Activated CD8-positive, alpha-beta memory T cell treated with anti-CD3 and anti-CD28 coated beads, Interleukin-2, amount 50 U/mL, for 4 hours (primary cell): ENCODE measurements around the gene MORN3.
A peak's percentile ranks its signal among the peaks of the same experiment; 100 is the strongest.
"Not testable (repeated sequence)": the region's sequence is repeated elsewhere in the genome, so short reads cannot be mapped to it uniquely, and the experiment has no call there.

Source experiments
- DNase-seq: peaks from one replicate; pipeline ENCODE4 v3.0.0-alpha.2; 2020

MORN3 gene

DNA sequence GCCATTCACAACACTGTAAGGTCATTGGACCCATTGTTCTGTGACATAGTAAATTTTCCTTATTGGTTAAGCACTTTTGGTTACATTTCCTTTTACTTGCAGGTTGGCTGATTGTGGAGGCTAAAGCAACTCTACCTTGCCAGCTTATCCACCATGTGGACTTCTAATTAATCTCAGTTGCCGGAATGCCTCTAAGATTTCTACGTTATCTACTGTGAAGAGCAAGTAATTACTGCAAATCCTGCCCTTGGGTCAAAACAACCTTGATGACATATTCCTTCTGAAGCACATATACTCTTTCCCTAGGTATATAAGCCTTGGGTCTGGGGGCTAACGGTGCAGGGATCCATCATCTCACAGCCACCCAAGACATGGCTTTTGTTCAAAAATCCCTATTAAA, 19.5 kb upstream of the MORN3 start:
- DNase-seq = no peak

DNA sequence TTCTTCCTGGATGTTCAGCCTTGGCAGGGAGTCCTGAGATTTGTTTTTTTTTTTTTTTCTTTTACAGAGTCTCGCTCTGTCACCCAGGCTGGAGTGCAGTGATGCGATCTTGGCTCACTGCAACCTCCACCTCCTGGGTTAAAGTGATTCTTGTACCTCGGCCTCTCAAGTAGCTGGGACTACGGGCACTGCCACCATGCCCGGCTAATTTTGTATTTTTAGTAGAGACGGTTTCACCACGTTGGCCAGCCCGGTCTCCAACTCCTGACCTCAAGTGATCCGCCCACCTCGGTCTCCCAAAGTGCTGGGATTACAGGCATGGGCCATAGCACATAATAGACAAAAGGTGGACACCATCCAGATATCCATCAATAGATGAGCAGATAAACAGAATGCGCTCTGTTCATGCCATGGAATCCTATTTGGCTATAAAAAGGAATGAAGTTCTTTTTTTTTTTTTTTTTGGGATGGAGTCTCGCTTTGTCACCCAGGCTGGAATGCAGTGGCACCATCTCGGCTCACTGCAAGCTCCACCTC, 10.3 kb upstream of the MORN3 start:
- DNase-seq = not testable (repeated sequence)

DNA sequence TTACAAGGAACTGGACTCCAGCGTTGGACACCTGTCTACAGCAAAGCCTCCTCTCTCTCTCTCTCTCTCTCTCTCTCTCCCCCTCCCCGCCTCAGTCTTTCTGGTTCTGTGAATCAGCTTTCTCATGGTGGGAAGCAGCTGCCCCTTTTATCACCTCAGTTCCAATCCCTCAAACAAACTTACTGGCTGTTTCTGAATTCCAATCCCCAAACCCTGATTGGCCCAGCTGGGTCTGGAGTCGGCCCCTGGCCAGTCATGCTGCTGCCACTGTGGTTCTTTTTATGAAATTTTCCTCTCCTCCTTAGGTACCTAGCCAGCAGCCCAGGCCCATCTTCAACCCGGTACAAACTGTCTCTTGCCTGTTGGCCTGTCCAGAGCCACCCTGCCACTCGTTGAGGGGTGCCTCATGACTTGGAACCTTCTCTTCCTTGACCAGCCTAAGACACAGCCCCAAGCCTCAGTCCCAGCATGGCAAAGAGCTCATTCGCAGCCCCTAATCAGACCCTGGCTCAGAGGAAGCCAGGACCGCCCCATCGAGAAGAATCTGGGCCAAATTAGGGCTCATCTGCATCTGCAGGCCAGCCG, 9.4 kb upstream of the MORN3 start:
- no peak for DNase-seq

DNA sequence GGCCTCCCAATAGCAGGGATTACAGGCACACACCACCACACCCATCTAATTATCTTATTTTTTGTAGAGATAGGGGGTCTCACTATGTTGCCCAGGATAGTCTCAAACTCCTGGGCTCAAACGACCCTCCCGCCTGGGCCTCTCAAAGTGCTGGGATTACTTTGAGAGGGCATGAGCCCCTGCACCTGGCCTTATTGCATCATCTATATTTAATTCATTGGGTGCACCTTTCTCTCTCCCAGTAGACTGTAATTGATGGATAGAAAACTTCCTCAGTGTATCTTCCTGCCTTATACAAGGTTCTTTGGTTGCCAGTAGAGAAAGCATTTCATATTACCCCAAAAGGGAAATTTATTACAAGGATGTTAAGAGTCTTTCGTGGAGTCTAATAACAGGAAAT, 8.9 kb upstream of the MORN3 start:
- no peak for DNase-seq

DNA sequence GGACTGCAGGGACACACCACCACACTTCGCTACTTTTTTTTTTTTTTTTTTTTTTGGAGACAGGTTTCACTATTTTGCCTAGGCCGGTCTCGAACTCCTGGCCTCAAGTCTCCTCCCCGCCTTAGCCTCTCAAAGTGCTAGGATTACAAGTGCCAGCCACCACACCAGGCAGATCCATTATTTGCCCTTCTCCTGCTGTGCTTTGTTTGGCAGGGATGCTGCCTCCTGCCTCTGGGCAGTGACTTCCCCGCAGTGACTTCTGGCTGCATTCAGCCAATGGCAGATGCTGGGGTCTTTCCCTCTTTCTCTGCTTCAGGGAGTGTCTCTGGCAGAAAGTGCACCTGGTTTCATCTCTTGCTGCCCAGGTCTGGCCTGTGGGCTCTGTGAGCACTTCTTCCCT, 6.7 kb upstream of the MORN3 start:
- no peak for DNase-seq

DNA sequence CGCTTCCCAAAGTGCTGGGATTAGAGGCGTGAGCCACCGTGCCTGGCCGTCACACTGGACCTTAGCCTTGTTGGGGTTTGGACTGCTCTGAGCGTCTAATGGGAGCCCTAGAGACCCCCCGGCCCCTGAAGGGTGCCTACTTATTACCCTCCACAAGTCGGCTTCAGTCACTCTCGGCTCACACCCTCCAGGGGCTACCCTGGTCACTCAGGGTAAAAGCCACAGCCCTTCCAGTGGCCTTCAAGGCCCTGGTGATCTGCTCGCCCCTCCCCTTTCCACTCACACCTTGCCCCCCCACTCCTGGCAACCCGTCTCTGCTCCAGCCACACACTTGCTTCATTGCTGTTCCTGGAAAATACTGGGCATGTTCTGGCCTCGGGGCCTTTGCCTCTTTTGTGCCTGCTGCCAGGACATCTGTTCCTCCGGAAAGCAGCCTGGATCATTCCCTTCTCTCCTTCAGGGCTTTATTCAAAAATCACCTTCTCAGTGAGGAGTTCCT, 3.6 kb upstream of the MORN3 start:
- DNase-seq = no peak

DNA sequence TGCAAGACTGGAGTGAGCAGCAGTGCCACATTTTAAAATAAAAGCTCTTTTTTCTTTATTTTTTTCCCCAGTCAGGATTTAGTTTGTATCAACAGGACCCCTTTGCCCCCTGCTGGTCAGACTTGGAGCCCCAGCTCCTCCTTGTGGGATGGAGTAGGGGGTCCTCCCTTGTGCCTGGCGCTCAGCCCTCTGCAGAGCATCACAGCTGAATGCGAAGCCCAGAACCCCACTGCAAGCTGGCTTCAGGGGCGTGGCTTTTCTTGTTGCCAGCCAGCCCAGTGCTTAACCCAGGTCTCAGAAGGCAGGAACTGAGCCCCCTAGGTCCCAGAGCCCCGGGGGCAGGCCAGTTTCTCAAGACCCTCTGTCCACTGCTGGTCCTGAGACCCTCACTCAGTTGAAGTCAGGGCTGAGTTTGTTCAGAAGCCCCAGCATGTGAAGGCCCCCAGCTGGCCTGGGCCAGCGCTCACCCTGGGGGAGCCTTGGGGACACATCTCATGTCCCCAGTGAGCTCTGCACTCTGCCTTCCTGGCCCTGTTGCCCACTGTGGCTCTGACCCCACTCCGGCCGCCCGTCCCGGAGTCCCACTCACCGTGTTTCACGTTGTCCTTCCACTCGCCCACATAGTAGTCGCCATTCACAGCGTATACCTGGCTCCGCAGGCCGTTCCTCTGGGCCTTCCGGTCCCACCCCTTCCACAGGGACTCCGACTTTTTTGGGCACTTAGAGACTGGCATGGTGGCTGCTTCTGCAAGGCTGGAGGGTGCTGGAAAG, 519 bp downstream of the MORN3 start:
- peak; percentile 68 for DNase-seq

DNA sequence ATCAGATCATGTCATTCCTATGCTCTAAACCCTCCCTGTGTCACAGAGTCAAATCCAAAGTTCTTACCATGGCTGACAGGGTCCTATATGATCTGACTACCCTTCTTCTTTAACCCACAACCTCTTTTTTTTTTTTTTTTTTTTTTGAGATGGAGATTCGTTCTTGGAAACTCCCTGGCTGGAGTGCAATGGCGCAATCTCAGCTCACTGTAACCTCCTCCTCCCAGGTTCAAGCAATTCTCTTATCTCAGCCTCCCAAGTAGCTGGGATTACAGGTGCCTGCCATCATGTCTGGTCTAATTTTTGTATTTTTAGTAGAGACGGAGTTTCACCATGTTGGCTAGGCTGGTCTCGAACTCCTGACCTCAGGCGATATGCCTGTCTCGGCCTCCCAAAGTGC, 2.6 kb downstream of the MORN3 start:
- not testable (repeated sequence) for DNase-seq

DNA sequence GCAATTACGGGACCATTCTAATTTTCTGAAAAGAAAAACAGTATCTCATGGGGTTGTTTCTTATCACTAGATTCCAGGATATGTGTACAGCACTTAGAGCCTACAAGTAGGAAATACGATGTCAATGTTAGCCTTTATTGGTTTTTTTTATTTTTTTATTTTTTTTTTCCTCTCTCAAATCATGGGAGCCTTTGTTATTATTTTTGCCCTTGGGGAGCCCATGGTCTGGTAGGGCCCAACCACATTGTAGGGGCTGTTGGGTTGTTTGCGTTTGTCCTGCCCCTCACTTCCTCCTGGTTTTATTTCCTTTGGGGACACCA, 5.9 kb downstream of the MORN3 start:
- DNase-seq = no peak

DNA sequence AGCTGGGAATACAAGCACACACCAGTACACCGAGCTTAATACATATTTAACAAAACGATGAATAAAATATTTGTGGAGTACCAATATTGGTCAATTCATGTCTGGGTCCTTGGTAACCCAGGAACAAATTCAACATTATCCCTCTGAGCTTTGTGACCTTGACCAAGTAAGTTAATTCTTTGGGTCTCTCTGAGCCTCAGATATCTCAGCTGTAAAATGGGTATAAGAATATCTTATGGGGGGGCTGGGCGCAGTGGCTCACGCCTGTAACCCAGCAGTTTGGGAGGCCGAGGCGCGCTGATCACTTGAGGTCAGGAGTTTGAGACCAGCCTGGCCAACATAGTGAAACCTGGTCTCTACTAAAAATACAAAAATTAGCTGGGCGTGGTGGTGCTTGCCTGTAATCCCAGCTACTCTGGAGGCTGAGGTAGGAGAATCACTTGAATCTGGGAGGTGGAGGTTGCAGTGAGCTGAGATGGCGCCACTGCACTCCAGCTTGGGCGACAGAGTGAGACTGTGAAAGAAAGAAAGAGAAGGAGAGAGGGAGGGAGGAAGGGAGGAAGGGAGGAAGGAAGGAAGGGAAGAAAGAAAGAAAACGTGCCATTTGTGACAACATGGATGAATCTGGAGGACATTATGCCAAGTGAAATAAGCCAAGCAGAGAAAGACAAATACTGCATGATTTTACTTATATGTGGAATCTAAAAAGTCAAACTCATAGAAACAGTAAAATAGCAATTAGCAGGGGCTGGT, 7.9 kb downstream of the MORN3 start:
- not testable (repeated sequence) for DNase-seq

DNA sequence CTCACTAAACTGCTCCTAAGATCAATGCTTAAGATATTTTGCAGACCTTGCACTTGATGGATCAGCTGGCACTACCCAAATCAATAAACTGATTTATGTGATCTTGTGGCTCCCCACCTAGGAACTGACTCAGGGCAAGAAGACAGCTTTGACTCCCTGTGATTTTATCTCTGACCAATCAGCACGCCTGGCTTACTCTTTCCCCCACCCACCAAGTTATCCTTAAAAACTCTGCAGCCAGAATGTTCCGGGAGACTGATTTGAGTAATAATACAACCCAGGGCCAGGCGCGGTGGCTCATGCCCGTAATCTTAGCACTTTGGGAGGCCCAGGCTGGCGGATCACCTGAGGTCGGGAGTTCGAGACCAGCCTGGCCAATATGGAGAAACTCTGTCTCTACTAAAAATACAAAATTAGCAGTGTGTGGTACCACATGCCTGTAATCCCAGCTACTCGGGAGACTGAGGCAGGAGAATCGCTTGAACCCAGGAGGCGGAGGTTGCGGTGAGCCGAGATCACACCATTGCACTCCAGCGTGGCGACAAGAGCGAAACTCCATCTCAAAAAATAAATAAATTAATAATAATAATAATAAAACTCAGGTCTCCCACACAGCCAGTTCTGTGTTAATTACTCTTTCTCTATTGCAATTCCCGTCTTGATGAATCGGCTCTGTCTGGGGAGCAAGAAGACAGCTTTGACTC, 12.0 kb downstream of the MORN3 start:
- no peak for DNase-seq

DNA sequence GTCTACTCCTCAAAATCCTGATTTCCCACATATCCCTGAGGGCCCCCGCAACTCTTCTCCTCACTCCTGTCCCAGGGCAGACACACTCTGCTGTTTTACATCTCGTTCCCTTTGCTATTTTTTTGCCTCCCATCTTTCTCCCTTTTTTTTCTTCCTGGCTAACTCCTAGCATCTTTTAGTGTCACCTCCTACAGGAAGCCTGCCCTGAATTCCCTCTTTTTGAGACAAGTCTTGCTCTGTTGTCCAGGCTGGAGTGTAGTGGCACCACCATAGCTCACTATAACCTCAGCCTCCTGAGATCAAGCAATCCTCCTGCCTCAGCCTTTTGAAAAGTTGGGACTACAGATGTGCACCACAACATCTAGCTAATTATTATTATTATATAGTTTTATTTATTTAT, 13.3 kb downstream of the MORN3 start:
- DNase-seq = no peak

DNA sequence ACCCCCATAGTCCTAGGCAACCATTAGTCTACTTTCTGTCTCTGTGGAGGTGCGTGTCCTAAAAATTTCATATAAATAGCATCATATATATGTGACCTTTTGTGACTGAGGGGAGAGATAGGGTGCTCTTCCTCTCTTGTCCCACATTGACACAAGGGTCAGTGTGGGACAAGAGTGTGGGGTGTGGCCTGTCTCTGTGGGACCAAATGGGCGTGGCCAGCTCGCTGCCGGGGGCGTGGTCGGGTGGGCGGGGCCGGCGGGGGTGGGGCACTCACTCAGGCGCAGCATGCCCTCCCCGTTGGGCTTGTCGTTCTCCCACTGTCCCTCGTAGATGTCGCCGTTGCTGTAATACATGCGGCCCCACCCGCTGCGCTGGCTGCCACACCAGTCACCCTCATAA, 15.5 kb downstream of the MORN3 start:
- no peak for DNase-seq

DNA sequence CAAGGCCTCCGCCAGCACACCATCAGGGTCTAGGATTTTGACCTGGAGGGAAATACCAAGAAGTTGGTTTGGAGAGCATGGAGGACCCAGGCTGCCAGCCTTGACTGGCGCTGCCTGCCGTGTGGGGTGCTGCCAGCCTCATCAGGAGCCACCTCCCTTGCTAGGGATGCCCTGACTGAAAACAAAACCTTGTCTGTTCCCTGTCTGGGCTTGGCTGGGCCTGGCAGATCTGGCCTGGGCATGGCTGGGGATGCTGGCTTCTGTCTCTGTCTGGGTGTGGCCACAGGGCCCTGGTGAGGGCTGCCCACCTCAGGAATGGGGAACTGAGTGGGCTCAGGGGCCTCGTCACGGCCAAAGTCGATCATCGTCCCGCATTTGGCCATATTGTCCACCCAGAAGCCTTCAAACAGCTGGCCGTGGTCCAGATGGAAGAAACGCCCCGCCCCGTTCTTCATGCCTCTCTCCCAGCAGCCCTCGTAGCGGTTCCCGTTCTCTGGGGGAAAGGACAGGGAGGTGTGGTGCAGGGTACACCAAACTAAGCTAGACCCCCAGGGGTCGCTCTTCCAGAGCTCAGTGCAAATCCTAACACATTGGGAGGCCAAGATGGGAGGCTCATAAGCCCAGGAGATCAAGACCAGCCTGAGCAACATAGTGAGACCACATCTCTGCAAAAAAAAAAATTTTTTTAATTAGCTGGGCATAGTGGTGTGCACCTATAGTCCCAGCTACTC, 16.5 kb downstream of the MORN3 start:
- DNase-seq = no peak

DNA sequence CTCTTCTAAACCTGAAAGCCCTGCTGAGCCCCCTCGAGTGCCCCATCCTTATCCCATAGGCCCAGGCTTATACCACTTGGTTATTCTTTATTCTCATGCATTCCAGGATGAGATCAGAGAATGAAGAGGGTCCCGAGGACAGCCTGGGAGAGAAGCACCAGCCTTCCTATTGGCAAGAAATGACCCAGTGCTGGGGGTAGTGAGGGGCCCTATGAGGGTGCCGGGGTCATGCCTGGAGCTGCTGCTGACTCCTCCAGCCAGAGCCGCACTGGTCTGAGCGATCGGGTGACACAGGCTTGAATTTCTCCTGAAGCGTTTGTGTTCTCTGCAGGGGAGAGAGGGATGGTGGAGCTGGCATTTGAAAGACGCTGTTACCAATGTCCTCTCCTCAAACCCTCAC, 18.1 kb downstream of the MORN3 start:
- no peak for DNase-seq

DNA sequence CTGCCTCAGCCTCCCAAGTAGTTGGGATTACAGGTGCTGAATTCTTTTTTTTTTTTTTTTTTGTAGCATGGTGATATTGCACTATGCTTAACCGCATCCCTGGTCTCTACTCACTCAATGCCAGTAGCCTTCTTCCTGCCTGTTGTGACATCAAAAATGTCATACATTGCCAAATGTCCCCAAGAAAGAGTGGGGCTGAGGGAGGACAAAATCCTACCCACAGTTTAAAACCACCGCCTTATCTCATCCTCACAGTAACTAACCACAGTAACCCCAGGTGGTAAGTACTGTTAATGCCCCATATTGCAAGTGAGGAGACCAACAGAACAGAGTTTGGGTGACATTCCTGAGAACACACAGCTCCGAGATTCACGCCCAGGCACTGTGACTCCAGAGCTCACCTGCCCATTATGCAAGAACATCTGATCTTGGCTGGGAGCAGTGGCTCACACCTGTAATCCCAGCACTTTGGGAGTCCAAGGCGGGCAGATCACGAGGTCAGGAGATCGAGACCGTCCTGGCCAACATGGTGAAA, 19.6 kb downstream of the MORN3 start:
- DNase-seq = no peak

DNA sequence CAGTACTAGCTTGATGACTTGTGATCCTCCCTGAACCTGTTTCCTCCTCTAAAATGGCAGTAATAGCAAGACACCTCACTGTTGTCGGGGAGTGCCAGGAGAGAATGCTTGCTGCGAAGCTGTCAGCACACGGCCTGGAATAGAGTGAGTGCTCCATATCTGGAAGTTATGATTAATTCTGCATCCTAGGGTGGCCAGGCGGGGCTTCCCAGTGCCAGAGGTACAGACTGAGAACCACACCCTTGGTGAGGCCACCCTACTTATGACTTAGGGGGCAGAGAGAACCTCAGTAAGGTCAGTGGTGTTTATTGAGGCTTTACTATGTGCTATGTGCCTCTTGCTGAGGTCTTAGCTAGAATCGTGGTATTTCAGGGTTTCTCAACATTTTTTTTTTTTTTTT, 20.1 kb downstream of the MORN3 start:
- no peak for DNase-seq

DNA sequence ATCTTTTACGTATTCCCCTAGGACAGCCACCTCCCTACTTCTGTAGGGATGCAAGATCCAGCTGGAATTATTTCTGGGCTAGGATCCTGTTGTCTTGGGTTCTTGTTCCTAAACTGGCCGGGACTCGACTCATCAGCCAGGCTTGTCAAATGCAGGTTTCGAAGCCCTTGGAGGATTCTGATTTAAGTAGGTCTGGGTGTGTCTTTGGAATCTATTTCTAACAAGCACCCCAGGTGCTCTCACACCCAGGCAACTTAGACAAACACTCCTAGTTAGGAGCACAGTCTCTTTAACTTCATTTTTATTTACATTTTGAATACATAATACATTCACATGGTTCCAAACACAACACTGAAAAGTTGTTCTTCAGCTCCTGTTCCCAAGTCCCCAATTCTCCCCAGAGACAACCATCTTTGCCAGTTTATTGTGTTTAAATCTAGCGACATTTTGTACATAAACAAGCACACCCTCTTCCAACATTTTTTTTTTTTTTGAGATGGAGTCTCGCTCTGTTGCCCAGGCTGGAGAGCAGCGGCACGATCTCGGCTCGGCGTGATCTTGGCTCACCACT, 20.9 kb downstream of the MORN3 start:
- DNase-seq = no peak

DNA sequence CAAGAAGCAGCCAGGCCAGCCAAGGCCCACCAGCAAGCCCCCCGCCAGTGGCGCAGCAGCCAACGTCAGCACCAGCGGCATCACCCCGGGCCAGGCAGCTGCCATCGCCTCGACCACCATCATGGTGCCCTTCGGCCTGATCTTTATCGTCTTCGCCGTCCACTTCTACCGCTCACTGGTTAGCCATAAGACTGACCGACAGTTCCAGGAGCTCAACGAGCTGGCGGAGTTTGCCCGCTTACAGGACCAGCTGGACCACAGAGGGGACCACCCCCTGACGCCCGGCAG, 28.2 kb downstream of the MORN3 start:
- no peak for DNase-seq

DNA sequence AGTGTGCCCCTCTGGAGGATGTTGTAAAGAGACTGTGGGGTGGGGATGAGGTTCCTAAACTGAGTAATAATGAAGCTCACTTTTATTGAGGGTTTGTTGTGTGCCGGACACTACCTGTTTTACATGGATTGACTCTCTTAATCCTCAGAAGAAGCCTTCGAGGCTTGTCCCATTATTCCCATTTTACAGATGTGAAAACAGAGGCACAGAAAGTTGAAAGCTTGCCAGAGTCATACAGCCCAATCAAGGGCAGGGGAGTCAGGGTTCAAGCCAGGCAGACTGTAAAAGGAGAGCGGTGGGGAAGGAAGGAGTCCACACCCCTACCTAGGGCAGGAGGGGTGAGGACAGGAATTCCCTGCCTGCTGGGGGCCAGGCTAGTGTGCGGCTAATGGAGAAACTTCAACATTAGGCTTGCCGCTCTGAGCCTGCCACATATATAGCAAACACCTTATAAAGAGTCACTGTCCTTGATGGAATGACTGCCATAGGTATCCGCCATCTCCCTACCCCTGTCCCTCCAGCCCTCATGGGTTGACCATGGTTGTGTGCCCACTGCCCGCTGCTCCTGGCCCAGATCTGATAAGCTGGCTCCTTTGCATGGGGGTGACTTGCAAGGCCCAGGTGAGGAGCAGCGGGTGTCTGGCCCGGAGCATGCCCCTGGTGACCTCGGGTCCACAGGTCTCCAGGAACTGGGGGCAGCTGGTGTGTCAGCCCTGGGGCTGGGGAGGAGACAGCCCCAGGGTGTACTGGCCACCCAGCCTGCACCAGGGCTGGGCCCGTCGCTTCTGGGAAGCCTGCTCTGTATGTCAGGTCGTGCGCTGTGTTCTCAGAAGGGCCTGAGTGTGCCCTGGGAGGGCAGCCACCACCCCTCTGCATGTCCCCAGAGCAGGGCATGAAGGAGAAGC, 30.9 kb downstream of the MORN3 start:
- DNase-seq = no peak
